Measurements from ENCODE around the gene PNPO. TPM values are rescaled to one million over a fixed set of nuclear protein-coding genes. Genes with fewer than 3 reads are reported as not detected.

The PNPO gene
- total and polyA plus RNA-seq, 2 of the 13 experiments (the other 11 are each of a cell fraction or from before 2014, with no cell fraction given): 47.9 to 63.3 TPM

DNA sequence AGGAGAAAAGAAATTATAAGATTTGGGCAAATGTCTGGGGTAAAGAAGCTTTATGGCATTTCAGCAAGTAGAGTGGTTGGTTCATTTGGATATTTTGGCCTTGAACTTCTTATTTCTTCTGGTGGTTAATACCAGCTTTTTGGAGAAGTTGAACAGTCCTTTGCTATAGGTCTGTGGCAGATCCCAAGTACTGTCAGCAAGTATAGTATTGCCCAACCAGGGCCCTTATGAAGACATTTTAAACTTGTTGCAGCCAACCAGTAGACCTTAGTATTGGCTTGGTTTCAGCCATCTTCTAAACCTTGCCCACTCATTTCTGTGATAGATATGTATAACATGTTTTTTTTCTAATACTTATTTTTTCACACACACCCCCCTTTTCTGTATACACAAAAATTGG is 43.1 kb upstream of the PNPO start:
- no peak overlapping the region for H3K4me2 ChIP-seq (ENCODE audit: low read depth, low read length)
- in situ Hi-C loops (cut with HindIII; ENCODE audit: extremely low pct_ligation_motif_present, low pct_unique_long_range_greater_than_20kb) (no loop called here), intact Hi-C loops (cut with micrococcal nuclease; ENCODE audit: unreplicated experiment) (loop anchor here (5.0 kb wide), 1 partner anchor 124 kb away; no protein-coding TSS in a partner anchor)
- no peak overlapping the region for H2AFZ ChIP-seq (ENCODE audit: low read length)
- no peaks in the 10 kb centered on the region for H3K9me3 ChIP-seq (ENCODE audit: low read length)
- no peak for ATAC-seq
- no TSS peak for BruUV-seq (replicated peaks)
- POLR2A ChIA-PET: interaction anchor here (1.1 kb wide), 1 partner anchor 72 kb away, joined by 6 read pairs; the partner anchor contains the start of gene CDK5RAP3
- TF ChIP-seq CEBPB (IDR thresholded peaks at IDR 0.05; ENCODE audit: borderline replicate concordance, low read depth, low read length): peak; percentile 38
- TF ChIP-seq, protein P1, sequence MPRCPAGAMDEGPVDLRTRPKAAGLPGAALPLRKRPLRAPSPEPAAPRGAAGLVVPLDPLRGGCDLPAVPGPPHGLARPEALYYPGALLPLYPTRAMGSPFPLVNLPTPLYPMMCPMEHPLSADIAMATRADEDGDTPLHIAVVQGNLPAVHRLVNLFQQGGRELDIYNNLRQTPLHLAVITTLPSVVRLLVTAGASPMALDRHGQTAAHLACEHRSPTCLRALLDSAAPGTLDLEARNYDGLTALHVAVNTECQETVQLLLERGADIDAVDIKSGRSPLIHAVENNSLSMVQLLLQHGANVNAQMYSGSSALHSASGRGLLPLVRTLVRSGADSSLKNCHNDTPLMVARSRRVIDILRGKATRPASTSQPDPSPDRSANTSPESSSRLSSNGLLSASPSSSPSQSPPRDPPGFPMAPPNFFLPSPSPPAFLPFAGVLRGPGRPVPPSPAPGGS (CRISPR knock-in tag; IDR thresholded peaks at IDR 0.05): no peak
- no peak overlapping the region for H3K9ac ChIP-seq (ENCODE audit: insufficient read depth, low read depth, low read length)
- no peak overlapping the region for H3K27ac ChIP-seq (ENCODE audit: extremely low read length, insufficient read depth, low read length)
- H3K4me3 ChIP-seq (replicated peaks in 1 of 3; ENCODE audit: insufficient read depth in 1 of 3, low read depth in 2 of 3, low read length in 3 of 3): no peak overlapping the region
- peaks cover 0 to 5% of the 10 kb centered on the region in 2 experiments; a peak in 2 of 5 replicates for H3K36me3 ChIP-seq (replicated peaks in 1 of 2; ENCODE audit: control insufficient read depth in 1 of 2, insufficient read depth in 2 of 2, low read length in 2 of 2)
- no peak for FAIRE-seq
- no peaks in the 10 kb centered on the region for H4K20me1 ChIP-seq (ENCODE audit: insufficient read depth, low read length)
- peaks cover 45% of the 10 kb centered on the region for H3K4me1 ChIP-seq (ENCODE audit: insufficient read depth, low read length)
- H3K27me3 ChIP-seq (ENCODE audit: control insufficient read depth in 1 of 2, insufficient read depth in 2 of 2, low read length in 2 of 2): no peaks in the 10 kb centered on the region; a peak in 1 of 5 replicates
- CTCF ChIA-PET (ENCODE audit: low intra/inter-chr PET ratio, low total read pairs): no interaction called here
- H3K79me2 ChIP-seq (ENCODE audit: insufficient read depth, low read length): peaks cover 24% of the 10 kb centered on the region
- no peak for DNase-seq (ENCODE audit: low spot score)

GRCh38 chr17:47899643-47900042 is 41.7 kb upstream of the PNPO start:
- Histone ChIP-seq H3K4me2 (ENCODE audit: low read depth, low read length) (no peak overlapping the region), H3K36me3 (replicated peaks in 1 of 2; ENCODE audit: control insufficient read depth in 1 of 2, insufficient read depth in 2 of 2, low read length in 2 of 2) (peaks cover 0 to 5% of the 10 kb centered on the region in 2 experiments; a peak in 2 of 5 replicates), H4K20me1 (ENCODE audit: insufficient read depth, low read length) (no peaks in the 10 kb centered on the region), H3K9ac (ENCODE audit: insufficient read depth, low read depth, low read length) (no peak overlapping the region), H3K9me3 (ENCODE audit: low read length) (no peaks in the 10 kb centered on the region), H3K79me2 (ENCODE audit: insufficient read depth, low read length) (peaks cover 22% of the 10 kb centered on the region), H3K27ac (ENCODE audit: extremely low read length, insufficient read depth, low read length) (no peak overlapping the region), H3K4me3 (replicated peaks in 1 of 3; ENCODE audit: insufficient read depth in 1 of 3, low read depth in 2 of 3, low read length in 3 of 3) (no peak overlapping the region), H3K27me3 (ENCODE audit: control insufficient read depth in 1 of 2, insufficient read depth in 2 of 2, low read length in 2 of 2) (no peaks in the 10 kb centered on the region; a peak in 1 of 5 replicates), H2AFZ (ENCODE audit: low read length) (no peak overlapping the region), H3K4me1 (ENCODE audit: insufficient read depth, low read length) (peaks cover 36% of the 10 kb centered on the region)
- POLR2A ChIA-PET: interaction anchor here (1.4 kb wide), 1 partner anchor 58 kb away, joined by 3 read pairs; the partner anchor contains the start of gene SCRN2
- intact Hi-C loops (cut with micrococcal nuclease; ENCODE audit: unreplicated experiment) (loop anchor here (5.0 kb wide), 1 partner anchor 123 kb away; no protein-coding TSS in a partner anchor), in situ Hi-C loops (cut with HindIII; ENCODE audit: extremely low pct_ligation_motif_present, low pct_unique_long_range_greater_than_20kb) (no loop called here)
- DNase-seq (ENCODE audit: low spot score): no peak
- CTCF ChIA-PET (ENCODE audit: low intra/inter-chr PET ratio, low total read pairs): no interaction called here
- FAIRE-seq: no peak
- no TSS peak for BruUV-seq (replicated peaks)
- WGBS (ENCODE audit: low lambda C conversion rate): 89% methylated on average over 5 of the region's 5 CpGs
- ATAC-seq: no peak
- TF ChIP-seq ZUFSP (CRISPR knock-in tag; IDR thresholded peaks at IDR 0.05; ENCODE audit: borderline replicate concordance) (no peak), CC2D1A (CRISPR knock-in tag; IDR thresholded peaks at IDR 0.05) (no peak), MXD1 (CRISPR knock-in tag; IDR thresholded peaks at IDR 0.05) (no peak), KDM5A (IDR thresholded peaks at IDR 0.05; ENCODE audit: borderline replicate concordance, low read length) (no peak)
- TF ChIP-seq, protein P2, sequence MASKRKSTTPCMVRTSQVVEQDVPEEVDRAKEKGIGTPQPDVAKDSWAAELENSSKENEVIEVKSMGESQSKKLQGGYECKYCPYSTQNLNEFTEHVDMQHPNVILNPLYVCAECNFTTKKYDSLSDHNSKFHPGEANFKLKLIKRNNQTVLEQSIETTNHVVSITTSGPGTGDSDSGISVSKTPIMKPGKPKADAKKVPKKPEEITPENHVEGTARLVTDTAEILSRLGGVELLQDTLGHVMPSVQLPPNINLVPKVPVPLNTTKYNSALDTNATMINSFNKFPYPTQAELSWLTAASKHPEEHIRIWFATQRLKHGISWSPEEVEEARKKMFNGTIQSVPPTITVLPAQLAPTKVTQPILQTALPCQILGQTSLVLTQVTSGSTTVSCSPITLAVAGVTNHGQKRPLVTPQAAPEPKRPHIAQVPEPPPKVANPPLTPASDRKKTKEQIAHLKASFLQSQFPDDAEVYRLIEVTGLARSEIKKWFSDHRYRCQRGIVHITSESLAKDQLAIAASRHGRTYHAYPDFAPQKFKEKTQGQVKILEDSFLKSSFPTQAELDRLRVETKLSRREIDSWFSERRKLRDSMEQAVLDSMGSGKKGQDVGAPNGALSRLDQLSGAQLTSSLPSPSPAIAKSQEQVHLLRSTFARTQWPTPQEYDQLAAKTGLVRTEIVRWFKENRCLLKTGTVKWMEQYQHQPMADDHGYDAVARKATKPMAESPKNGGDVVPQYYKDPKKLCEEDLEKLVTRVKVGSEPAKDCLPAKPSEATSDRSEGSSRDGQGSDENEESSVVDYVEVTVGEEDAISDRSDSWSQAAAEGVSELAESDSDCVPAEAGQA (IDR thresholded peaks at IDR 0.05; ENCODE audit: low read depth): no peak
- TF ChIP-seq, protein P2 (CRISPR knock-in tag; IDR thresholded peaks at IDR 0.05; ENCODE audit: borderline replicate concordance): no peak
